Progenitor cell of endocrine pancreas (in vitro differentiated cells): ENCODE results near the gene AKT3. TPM values are rescaled to one million over a fixed set of nuclear protein-coding genes. Genes with fewer than 3 reads are reported as not detected.

ENCODE experiments used
- DNase-seq: peaks from one replicate; pipeline ENCODE4 v3.0.0; 2021; ENCODE audit warnings: low spot score; ENCODE audit not compliant: unreplicated experiment
- H3K27ac Mint-ChIP-seq: 2 replicates; pipeline ENCODE4 v1.8.0; 2021; ENCODE audit warnings: mild to moderate bottlenecking, moderate library complexity, mixed read lengths
- H3K27me3 Mint-ChIP-seq: 2 replicates; pipeline ENCODE4 v1.8.0; 2021; ENCODE audit warnings: mixed read lengths
- H3K36me3 Mint-ChIP-seq: 2 replicates; pipeline ENCODE4 v1.8.0; 2022; ENCODE audit warnings: mixed read lengths; ENCODE audit not compliant: insufficient read depth
- H3K4me1 Mint-ChIP-seq: 2 replicates; pipeline ENCODE4 v1.8.0; 2021; ENCODE audit warnings: low read depth, mixed read lengths
- H3K4me3 Mint-ChIP-seq: 2 replicates; pipeline ENCODE4 v1.8.0; 2021; ENCODE audit warnings: low read depth, mild to moderate bottlenecking, moderate library complexity, mixed read lengths
- H3K9me3 Mint-ChIP-seq: 2 replicates; pipeline ENCODE4 v1.8.0; 2021; ENCODE audit warnings: low read depth, mixed read lengths
- CTCF ChIP-seq: fragments of 200-600 bp; sonication (generic); IDR thresholded peaks from one replicate; pipeline ENCODE4 v1.5.0; 2021; ENCODE audit warnings: antibody characterized with exemption, mild to moderate bottlenecking; ENCODE audit not compliant: unreplicated experiment
- total RNA-seq: library from RNA; stranded (reverse); gene quantifications from 2 replicates; pipeline ENCODE4 v1.2.1, GENCODE V29; 2021

The AKT3 gene
- total RNA-seq, 1 donor from 2014 or later, result 45.5 TPM

GRCh38 chr1:243851765-243852164 lies 1.7 kb upstream of the AKT3 start:
- peak overlapping the region; percentile 92 for H3K4me3 Mint-ChIP-seq
- no peaks in the 10 kb centered on the region for H3K36me3 Mint-ChIP-seq
- no peaks in the 10 kb centered on the region for H3K9me3 Mint-ChIP-seq
- H3K27me3 Mint-ChIP-seq, result peaks cover 21% of the 10 kb centered on the region
- peaks cover 14% of the 10 kb centered on the region for H3K4me1 Mint-ChIP-seq
- peak overlapping the region; percentile 95 for H3K27ac Mint-ChIP-seq
- no peak for TF ChIP-seq CTCF
- no peak for DNase-seq

- Mint-ChIP-seq H3K36me3 (no peaks in the 10 kb centered on the region), H3K27ac (peak overlapping the region; percentile 95), H3K4me3 (peak overlapping the region; percentile 92), H3K9me3 (no peaks in the 10 kb centered on the region), H3K27me3 (peaks cover 21% of the 10 kb centered on the region), H3K4me1 (peaks cover 14% of the 10 kb centered on the region)
- TF ChIP-seq CTCF, result no peak
- DNase-seq, result no peak
Measured at GRCh38 chr1:243851257-243851756, 1.3 kb upstream of the AKT3 start.

- DNase-seq, result peak; percentile 73
- no peak for TF ChIP-seq CTCF
- peaks cover 14% of the 10 kb centered on the region for H3K4me1 Mint-ChIP-seq
- H3K4me3 Mint-ChIP-seq, result peak overlapping the region; percentile 92
- no peaks in the 10 kb centered on the region for H3K36me3 Mint-ChIP-seq
- peak overlapping the region; percentile 95 for H3K27ac Mint-ChIP-seq
- H3K9me3 Mint-ChIP-seq, result no peaks in the 10 kb centered on the region
- H3K27me3 Mint-ChIP-seq, result peaks cover 21% of the 10 kb centered on the region
Measured at GRCh38 chr1:243850452-243851256, 611 bp upstream of the AKT3 start.

- no peaks in the 10 kb centered on the region for H3K36me3 Mint-ChIP-seq
- H3K27ac Mint-ChIP-seq, result no peak overlapping the region
- peaks cover 15% of the 10 kb centered on the region for H3K27me3 Mint-ChIP-seq
- peaks cover 14% of the 10 kb centered on the region for H3K4me1 Mint-ChIP-seq
- peak; percentile 36 for DNase-seq
- TF ChIP-seq CTCF, result no peak
- H3K4me3 Mint-ChIP-seq, result peak overlapping the region; percentile 89
- H3K9me3 Mint-ChIP-seq, result no peaks in the 10 kb centered on the region
Measured at GRCh38 chr1:243849421-243850201, 432 bp downstream of the AKT3 start.

- Mint-ChIP-seq H3K27me3 (peaks cover 15% of the 10 kb centered on the region), H3K9me3 (no peaks in the 10 kb centered on the region), H3K36me3 (no peaks in the 10 kb centered on the region), H3K4me1 (peaks cover 14% of the 10 kb centered on the region), H3K4me3 (peak overlapping the region; percentile 89), H3K27ac (peak overlapping the region; percentile 96)
- no peak for TF ChIP-seq CTCF
- peak; percentile 18 for DNase-seq
Measured at GRCh38 chr1:243848858-243849420, 1.1 kb downstream of the AKT3 start.
